ENCODE data around the gene HLA-F.

Gene HLA-F

GRCh38 chr6:29723262-29723665 is at the start of gene HLA-F:
Gene HLA-F (plus strand): TSS chr6:29723434. CDS start chr6:29723464, 30 bp downstream.
- peak; percentile 79 for DNase-seq

DNA sequence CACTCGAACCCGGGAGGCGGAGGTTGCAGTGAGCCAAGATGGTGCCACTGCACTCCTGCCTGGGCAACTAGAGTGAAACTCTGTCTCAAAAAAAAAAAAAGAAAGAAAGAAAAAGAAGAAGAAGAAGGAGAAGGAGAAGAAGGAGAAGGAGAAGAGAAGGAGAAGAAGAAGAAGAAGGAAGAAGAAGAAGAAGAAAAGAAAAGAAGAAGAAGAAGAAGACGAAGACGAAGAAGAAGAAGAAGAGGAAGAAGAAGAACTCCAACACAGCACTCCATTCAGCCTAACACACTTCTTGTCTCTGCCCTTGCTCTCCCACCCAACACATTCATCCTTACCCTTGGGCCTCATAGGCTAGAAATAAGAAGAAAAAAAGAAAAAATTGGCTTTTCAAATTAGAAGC is 49.2 kb upstream of the HLA-F start:
- DNase-seq = no peak

- DNase-seq = no peak
Observed at GRCh38 chr6:29675561-29675960, 47.7 kb upstream of the HLA-F start.

DNA sequence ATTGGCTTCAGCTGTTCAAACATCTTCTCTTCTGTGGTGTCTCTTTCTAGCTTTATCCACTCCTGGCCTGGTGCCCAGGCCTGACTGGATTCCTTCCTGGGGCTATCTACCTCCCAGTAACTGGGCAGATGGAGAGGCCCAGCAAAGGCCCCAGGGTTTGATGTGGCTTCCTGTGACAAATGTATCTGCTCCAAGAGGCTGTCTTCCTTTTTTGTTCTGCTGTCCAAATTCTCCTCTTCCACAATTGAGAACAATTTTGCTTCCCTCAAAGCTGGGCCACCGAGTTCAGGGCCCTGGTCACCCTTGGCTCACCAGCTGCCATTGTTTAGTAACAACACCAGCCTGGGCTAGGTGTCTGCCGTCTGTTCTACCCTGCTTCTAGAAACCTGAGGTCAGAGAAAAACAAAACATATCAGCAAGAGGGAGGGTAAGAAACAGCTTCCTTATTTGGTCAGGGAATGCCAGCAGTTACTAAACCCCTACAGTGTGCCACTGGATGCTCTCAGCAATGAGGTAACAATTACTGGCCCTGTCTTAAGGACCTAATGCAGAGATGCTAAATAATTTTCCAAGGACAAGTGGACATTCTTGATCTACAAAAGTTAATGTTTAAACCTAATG is 46.1 kb upstream of the HLA-F start:
- DNase-seq = no peak

GRCh38 chr6:29678114-29678513 is 45.1 kb upstream of the HLA-F start:
- DNase-seq = no peak

- DNase-seq = no peak
Observed at GRCh38 chr6:29679962-29680361, 43.3 kb upstream of the HLA-F start.

DNA sequence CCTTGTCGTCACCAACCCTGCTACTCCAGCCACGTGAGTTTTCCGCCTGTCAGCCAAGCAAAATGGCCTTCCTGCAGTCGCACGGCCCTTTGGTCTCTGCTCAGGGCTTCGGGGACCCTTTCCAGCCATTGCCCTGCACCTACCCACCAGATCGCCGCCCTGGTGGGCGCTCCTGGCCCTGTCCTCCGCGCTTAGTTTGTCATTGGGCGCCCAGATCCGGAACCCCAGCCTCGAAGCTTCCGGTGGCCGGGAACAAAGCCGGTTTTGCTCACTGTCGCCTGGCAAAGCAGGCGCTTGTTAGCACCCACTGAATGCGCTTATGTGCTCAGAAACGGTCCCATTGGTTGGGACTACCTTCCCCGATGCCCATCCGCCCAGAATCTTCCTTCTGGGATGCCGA is 42.8 kb upstream of the HLA-F start:
- no peak for DNase-seq

DNA sequence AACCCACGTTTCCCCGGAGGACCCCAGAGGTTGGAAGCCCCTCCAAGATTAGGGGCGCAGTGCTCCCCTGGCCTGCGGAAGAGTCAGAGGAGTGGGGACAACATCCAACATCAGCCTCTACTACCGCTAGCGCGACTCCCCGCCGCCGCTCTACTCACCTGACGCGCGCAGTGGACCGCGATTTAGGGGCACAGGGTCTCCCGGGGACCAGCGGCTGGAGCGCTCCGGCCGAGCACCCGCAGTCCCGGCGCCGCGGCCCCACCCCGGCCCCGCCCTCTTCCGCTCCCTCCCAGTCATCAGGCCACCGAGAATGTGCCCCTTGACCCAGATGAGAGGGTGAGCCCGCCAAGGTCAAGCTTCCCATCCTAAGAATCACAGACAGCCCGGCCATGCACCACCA is 42.3 kb upstream of the HLA-F start, which contains the start of gene ZFP57:
TSS of gene ZFP57 (minus strand) at position 249 of the 400 bp plus-strand sequence. CDS start 4,149 bp downstream, outside the sequence.
- no peak for DNase-seq

- no peak for DNase-seq
Observed at GRCh38 chr6:29681811-29682210, 41.4 kb upstream of the HLA-F start.

GRCh38 chr6:29685718-29686326 is 37.4 kb upstream of the HLA-F start:
- DNase-seq = no peak

DNA sequence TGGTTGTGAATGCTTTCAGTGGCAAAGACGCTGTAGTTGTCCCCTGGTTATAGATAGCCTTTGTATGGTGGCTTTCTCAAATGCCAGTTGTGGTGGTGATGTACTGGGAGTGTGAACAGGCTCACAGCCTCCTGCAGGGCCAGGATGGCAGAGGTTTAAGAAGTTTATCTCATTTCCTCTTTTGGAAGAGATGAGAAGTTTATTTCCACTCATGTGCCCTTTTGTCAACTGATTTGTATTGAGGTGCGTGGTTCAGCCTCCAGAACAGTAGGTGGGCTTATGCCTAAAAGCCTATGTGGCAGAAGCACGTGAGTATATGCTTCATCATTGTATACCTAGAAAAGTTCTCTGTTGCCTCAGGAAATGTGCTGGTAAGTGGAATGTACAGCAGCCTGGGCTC is 28.6 kb upstream of the HLA-F start:
- DNase-seq = no peak

DNA sequence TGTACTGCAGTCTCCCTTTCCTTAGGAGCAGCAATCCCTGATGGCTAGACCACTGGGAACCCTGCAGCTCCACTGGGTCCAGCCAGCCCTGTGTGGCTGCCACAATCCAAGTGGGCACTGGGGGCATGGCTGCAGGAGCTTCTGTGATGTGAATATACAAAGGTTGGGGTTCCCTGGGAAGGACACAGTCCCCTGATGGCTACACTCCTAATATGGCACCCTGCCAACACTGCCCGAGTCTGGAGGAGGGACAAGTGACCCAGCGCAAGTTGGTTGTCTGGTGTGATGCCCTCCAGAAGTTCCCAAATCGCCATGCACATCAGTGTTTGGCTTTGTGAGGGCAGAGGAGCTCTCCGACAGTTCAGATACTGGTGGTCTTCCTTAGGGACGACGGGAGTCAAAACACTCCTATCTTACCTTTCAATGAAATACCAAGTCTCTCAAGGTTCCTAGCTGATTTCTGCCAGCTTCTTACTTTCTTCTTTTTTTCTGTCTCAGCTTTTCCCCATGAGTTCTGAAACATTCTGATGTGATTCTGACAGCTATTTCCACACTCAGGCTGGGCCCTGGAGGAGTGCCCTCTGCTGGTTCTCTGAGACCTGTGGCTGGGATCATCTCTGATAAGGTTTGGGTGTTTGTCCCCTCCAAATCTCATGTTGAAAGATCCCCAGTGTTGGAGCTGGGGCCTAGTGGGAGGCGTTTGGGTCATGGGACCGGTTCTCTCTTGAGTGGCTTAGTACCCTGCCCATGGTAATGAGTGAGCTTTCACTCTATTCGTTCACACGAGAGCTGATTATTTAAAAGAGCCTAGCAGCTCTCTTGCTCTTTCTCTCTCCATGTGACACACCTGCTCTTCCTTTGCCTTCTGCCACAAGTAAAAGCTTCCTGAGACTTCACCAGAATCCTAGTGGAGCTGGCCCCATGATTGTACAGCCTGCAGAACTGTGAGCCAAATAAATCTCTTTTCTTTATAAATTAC is 26.8 kb upstream of the HLA-F start:
- DNase-seq = no peak

DNA sequence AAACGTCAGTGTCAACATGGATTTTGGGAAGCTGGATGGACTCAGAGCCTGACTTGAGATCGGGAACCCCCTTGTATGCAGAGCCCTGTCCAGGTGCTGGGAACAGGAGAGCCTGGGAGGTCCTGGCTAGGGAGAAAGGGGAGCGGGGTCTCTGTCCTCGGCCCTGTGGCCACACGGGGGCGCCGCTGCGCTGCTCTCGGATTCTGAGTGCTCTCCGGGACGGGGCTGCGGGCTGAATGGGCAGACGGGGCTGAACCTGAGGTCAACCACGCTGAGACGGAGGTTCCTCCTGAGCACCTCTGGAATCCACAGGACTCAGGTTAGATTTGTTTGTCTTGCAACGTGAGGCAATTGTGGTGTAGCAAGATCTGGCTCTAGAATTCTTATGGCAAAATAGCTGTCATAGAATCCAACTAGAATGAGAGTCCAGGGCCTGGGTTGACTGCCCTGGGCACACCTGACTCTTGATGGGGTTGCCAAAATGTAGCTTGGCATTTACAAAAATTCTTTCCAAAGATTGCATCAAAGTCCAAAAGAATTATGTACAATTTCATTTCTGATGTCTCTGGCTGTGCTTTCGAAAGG is 20.6 kb upstream of the HLA-F start:
- DNase-seq = peak; percentile 64

GRCh38 chr6:29705389-29706231 is 17.6 kb upstream of the HLA-F start:
- DNase-seq = no peak

DNA sequence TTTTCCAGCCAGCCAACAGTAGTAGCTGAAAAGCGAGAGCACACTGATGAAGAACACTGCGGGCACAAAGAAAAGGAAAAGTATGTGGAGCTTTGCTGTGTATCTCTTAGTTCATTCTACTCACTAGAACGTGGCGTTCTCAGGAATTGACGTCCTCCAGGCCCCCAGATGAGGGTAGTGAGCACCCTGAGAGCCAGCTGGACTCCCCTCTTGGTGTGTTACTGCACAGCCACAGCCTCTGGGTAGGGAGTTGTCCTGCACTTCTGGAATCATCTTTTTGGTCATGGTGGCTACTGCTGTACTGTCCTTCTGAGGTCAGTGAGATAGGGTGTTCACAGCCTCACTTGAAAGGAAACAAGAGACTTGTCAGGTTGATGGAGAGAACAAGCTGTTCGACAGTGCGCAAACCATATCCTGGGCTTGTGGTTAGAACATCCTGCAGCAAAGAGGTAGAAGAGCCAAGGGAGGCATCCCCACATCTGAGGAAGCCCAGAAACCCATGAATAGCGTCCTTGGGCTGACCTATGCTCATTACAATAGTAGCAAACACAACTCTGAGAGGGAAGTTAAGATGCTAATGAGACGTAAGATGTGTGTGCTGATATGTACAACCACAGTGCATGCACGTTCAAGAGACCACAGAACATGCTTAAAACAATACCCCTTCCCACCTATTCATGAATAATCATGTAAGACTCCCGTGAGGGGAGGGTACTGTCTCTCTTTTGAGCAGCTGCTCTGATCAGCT is 14.6 kb upstream of the HLA-F start:
- no peak for DNase-seq

- DNase-seq = no peak
Observed at GRCh38 chr6:29709188-29709587, 14.0 kb upstream of the HLA-F start.

GRCh38 chr6:29710281-29710941 is 12.8 kb upstream of the HLA-F start:
- DNase-seq = no peak

DNA sequence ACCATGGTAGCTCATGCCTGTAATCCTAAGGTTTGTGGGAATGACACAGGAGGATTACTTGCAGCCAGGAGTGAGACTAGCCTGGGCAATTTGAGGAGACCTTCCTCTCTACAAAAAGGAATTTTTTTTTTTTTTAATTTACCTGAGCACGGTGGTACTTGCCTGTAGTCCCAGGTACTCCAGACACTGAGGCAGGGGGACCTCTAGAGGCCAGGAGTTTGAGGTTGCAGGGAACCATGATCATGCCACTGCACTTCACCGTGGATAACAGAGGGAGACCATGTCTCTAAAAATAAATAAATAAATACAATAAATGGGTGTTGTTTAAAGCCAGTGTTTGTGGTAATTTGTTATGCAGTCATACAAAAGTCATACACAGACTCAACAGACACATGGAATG is 2.4 kb upstream of the HLA-F start:
- DNase-seq = no peak

GRCh38 chr6:29723666-29724588 is 693 bp downstream of the HLA-F start:
- DNase-seq = no peak
